GM12801 (cell line): Measurements from ENCODE around the gene MGA.

Source experiments
- TF ChIP-seq, protein P1 (sequence below): IDR thresholded peaks from one replicate; pipeline ENCODE4 v1.5.1; 2011; ENCODE audit warnings: control low read depth; ENCODE audit not compliant: insufficient read length; ENCODE audit errors: extremely low read depth

Gene MGA

DNA sequence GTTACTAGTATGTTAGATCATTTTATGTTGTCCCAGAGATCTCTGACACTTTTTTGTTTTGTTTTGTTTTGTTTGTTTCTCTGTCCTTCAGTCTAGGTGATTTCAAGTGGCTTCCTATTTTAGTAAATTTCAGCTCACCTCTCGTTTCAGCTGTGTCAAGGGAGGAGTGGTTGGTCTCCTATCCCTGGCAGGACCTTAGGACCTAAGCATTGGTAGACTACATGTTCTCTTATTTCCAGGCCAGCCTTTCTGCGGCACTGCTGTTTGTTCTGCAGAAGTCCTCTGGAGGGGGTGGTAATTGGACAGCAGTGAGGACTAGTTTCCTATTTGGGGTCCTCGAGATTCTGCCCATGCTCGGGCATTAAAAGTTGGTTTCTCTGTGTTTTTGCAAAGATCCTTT is 31.8 kb downstream of the MGA start:
- TF ChIP-seq, protein P1, sequence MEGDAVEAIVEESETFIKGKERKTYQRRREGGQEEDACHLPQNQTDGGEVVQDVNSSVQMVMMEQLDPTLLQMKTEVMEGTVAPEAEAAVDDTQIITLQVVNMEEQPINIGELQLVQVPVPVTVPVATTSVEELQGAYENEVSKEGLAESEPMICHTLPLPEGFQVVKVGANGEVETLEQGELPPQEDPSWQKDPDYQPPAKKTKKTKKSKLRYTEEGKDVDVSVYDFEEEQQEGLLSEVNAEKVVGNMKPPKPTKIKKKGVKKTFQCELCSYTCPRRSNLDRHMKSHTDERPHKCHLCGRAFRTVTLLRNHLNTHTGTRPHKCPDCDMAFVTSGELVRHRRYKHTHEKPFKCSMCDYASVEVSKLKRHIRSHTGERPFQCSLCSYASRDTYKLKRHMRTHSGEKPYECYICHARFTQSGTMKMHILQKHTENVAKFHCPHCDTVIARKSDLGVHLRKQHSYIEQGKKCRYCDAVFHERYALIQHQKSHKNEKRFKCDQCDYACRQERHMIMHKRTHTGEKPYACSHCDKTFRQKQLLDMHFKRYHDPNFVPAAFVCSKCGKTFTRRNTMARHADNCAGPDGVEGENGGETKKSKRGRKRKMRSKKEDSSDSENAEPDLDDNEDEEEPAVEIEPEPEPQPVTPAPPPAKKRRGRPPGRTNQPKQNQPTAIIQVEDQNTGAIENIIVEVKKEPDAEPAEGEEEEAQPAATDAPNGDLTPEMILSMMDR = no peak

DNA sequence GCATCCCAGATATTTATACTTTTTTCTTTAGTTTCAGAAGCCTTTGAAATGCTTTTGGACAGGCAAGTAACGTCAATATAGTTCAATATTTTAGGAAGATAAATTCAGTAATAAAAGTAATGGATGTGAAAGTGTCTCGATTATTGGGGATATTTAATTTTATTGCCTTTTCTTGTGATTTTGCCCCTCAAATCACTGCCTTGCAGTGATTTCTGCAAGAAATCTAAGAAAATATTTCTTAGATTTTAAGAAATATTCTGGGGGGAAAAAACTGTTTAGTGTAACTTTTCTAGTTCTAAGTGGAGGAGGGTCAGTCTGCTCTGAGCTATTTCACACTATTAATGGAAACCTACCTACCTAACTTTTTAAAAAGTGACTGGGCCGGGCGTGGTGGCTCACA is 33.6 kb downstream of the MGA start:
- TF ChIP-seq, protein P1 = no peak

- TF ChIP-seq, protein P1 = no peak
Measured at GRCh38 chr15:41695750-41696436, 35.7 kb downstream of the MGA start.

- TF ChIP-seq, protein P1 = no peak
Measured at GRCh38 chr15:41698779-41699178, 38.6 kb downstream of the MGA start.

DNA sequence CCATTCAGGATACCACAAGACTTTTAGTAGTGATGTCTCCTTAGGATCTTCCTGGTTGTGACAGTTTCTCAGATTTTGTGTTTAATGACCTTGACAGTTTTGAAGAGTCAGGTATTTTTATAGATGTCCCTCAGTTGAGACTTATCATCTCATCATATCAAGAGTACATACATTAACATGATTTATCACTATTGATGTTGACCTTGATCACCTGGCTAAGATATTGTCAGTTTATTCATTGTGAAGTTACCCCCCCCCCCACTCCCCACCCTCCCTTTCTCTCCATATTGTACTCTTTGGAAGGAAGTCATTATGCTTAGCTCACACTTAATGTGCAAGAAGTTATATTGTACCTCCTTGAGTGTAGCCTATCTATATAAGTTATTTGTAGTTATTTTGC is 42.9 kb downstream of the MGA start:
- TF ChIP-seq, protein P1 = no peak

DNA sequence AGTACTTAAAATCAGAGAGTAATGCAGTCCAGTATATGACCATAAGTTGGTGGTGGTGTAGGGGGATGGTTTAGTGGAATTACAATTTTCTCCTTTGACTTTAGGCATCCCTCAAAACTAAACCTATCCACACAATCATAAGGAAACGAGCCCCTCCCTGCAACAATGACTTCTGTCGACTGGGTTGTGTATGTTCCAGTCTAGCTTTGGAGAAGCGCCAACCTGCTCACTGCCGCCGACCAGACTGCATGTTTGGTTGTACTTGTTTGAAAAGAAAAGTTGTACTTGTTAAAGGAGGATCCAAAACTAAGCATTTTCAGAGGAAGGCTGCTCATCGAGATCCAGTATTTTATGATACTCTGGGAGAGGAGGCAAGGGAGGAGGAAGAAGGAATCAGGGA is 52.8 kb downstream of the MGA start:
- TF ChIP-seq, protein P1 = no peak

DNA sequence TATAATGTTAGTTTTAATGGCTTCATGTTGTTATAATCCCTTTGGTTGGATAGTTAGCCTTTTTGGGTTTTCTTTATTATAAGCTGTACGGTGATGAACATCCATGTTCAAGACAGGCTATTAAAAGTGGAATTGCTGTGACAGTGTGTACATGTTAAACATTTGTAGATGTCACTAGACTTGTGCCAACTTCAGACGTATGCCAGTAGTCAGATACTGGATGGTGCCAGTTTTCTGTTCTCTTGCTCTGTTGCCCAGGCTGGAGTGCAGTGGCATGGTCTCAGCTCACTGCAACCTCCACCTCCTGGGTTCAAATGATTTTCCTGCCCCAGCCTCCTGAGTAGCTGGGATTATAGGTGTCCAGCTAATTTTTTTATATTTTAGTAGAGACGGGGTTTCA is 54.1 kb downstream of the MGA start:
- TF ChIP-seq, protein P1 = no peak
